Activated CD8-positive, alpha-beta memory T cell treated with anti-CD3 and anti-CD28 coated beads for 36 hours (primary cell): ENCODE measurements around the gene CAPN10. TPM values are rescaled to one million over a fixed set of nuclear protein-coding genes. Genes with fewer than 3 reads are reported as not detected.
"Not testable (repeated sequence)": the region's sequence is repeated elsewhere in the genome, so short reads cannot be mapped to it uniquely, and the experiment has no call there.

ENCODE experiments used
- CTCF ChIA-PET: fragments of 350-600 bp; sonication (Branson Sonifier 250); formaldehyde crosslinking; loops from one replicate; lab custom pipeline; 2021; ENCODE audit warnings: antibody characterized with exemption; lab: Charles Lee
- POLR2A ChIA-PET: fragments of 350-600 bp; sonication (Branson Sonifier 250); formaldehyde crosslinking; loops from one replicate; lab custom pipeline; 2021; ENCODE audit warnings: antibody characterized with exemption; lab: Charles Lee
- total RNA-seq, 2 experiments: library from RNA; stranded (reverse); gene quantifications; one replicate each; pipeline ENCODE4 v1.2.3, GENCODE V29; 2021

Gene CAPN10
- total RNA-seq, 2 experiments from 2014 or later = 39.8 to 41.2 TPM

DNA sequence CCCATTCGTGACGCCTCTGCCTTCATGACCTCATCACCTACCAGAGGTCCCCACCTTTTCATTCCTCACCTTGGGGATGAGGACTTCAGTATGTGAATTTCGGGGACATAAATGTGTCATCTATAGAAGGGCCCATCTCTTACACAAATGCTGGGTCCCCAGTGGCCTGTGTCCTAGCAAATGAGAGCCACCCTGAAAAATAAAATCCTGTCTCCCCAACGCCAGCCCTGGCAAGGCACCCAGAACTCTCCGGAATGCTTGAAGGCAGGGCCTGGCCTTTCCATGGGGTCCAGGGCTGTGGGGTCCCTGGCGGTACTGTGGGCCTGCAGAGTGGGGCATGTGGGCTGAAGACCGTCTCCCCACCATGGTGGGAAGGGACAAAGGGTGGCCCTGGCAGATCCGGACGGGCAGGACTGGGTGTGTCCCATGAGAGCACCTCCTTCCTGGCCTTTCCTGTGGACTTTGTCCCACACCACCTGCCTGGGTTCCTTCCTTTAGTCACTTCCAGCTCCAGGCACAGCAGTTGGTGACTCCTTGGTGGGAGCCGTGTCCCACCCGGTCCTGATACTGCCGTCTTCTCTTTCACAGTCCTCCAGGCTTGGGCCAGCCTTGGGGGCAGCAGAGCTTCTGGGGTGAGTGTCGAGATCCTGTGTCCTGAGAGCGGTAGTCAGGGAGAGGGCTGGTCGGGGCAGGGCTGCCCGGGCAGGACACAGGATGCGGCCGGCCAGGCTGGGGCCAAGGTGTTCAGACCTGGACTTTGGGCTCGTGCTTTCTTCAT is 18.6 kb downstream of the CAPN10 start:
- ChIA-PET CTCF (interaction anchor here (1.3 kb wide), 1 partner anchor 33 kb away, joined by 3 read pairs; no protein-coding TSS in a partner anchor), POLR2A (no interaction called here)

DNA sequence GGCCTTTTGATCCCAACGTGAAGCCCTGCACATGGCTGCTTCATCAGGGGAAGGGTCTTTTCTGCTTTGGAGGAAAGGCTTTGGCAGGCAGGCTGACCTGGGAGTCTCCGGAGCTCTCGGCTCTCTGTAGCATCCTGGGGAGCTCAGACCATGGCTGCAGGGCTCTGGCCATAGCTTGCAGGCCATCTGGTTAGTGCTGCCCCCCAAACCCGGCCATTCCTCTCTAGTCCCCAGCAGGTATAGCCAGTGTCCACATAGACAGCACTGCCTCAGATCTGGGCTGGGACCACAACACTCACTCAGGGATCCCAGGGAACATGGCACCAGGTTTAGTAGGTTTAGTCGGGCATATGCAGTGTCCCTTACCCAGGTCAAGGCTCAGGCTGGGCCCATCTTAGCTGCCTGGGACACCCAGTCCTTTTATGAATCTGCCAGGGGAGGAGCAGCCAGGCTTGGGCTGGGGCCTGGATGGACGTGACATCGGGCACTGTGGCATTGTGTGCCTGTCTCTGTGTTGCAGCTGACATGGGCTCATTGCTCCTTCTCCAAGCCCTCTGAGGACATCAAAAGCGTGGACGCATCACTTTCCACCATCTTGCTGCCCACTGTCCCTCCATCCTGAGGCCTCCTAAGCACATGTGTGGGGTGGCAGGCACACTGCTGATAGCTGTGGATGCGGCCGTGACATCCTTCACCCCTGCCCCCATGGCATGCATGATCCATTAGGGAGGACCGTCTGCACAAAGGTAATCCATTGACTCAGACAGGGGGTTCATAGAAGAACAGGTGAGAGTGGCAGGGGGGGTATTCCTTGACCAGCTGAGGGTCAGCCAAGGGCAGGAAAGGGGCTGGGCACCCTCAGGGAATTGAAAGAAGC is 19.6 kb downstream of the CAPN10 start:
- CTCF ChIA-PET = no interaction called here
- POLR2A ChIA-PET = no interaction called here

DNA sequence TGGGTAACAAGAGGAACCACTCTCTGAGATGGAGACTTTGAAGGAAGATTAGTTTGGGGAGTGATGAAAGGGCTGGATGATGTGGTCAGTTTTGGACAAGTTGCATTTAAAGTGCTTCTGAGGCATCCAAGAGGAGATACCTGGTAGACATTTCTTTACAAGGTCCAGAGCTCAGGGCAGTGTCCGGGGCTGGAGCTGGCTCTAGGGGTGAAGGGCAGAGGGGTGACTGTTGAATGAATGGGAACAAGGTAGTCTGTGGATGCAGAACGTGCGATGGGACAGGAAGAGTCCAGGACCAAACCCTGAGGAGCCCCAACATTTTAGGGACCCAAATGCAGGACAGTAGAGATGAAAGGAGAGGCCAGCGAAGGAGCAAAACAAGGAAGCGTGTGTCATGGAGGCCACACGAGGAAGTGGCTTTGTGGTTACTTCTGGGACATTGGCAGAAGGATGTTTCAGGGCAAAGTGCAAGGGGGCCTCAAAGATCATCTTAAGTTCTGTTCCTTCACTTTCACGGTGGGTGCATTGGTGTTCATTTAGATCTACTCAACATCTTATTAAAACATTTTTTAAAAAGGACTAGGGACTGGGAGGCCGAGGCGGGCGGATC is 25.2 kb downstream of the CAPN10 start:
- POLR2A ChIA-PET = interaction anchor here (1.6 kb wide), 1 partner anchor 10 kb away, joined by 7 read pairs; no protein-coding TSS in a partner anchor
- CTCF ChIA-PET = interaction anchor here (1.4 kb wide), 1 partner anchor 10 kb away, joined by 6 read pairs; no protein-coding TSS in a partner anchor

DNA sequence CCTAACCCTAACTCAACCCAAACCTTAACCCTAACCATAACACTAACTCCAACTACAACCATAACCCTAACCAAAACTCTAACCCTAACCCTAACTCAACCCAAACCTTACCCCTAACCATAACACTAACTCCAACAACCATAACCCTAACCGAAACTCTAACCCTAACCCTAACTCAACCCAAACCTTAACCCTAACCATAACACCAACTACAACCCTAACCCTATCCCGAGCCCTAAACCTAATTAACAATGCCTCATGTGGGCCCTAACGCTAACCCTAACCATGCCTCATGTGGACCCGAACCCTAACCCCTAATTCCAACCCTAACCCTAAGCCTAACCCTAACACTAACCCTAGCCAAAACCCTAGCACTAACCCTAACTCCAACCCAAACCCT is 27.2 kb downstream of the CAPN10 start:
- CTCF ChIA-PET = no interaction called here

DNA sequence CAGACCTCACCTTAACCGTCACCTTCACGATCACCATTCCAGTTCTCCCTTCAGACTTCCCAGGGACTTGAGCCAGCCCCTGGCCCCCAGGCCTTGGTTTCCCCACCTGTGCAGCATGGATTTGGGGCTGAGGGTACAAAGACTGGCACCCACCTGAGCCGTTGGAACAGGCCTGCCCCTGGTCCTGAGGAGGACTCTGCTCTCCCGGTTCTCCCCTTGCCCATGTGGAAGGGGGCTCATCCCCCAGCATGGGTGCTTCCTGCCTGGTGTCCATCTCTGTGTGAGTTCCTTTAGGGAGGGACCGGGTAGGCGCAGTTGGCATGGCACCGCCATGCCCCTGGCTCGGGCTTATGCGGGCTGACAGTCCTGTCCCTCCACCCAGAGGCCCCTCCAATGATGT is 27.9 kb downstream of the CAPN10 start:
- ChIA-PET CTCF (no interaction called here), POLR2A (no interaction called here)

More for the DNA sequence above, 27.2 kb downstream of the CAPN10 start:
- POLR2A ChIA-PET = no interaction called here

DNA sequence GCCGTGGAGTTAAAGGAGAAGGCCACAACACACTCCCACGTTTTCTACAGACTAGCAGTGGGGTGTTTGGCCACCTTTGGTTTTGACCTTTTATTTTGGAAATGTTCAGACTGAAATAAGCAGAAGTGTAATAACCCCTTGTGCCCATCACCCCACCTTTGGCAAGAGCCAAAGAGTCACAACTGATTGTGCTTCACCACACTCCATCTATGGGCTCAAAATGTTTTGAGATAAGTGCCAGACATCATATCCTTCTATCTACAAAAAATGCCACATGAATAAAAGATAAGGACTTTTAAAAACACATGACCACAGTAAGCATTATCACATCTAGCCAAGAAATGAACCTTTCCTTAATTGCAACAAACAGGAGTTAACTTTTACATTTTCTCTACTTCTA is 28.9 kb downstream of the CAPN10 start:
- CTCF ChIA-PET = no interaction called here
- POLR2A ChIA-PET = no interaction called here

DNA sequence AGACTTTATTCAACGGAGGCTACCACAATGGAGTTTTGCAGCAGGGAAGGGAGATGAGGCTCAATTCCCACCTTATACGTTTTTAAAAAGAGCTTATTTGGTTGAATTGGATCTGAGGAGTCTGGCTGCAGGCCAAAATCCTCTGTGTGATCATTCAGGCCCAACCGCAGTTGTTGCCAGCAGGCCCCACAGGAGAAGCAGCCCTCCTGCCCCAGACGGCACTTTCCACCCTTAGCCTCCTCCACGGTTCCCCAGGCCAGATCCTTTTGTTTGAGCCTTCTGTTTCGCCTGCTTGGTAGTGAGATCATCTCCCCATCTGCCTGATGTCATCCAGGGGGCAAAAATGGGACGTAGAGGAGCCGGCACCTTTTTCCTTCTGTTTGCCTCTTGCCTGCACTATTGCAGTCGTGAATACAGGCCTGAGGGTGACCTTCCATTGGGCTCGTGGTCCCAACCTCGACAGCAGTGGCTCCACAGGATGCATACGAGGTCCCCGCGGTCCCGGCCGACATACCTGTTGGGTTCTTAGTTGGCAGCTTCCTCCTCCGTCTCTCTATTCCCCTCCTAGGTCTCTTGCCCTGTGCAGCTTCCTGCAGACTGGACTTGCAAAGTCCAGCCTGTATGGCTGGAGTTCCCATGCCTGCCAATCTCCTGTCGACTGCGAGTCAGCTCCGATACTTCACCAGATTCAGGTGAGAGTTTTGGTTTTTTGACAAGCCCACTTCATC is 29.4 kb downstream of the CAPN10 start:
- ChIA-PET POLR2A (no interaction called here), CTCF (interaction anchor here (1.6 kb wide), 1 partner anchor 50 kb away, joined by 4 read pairs; no protein-coding TSS in a partner anchor)

DNA sequence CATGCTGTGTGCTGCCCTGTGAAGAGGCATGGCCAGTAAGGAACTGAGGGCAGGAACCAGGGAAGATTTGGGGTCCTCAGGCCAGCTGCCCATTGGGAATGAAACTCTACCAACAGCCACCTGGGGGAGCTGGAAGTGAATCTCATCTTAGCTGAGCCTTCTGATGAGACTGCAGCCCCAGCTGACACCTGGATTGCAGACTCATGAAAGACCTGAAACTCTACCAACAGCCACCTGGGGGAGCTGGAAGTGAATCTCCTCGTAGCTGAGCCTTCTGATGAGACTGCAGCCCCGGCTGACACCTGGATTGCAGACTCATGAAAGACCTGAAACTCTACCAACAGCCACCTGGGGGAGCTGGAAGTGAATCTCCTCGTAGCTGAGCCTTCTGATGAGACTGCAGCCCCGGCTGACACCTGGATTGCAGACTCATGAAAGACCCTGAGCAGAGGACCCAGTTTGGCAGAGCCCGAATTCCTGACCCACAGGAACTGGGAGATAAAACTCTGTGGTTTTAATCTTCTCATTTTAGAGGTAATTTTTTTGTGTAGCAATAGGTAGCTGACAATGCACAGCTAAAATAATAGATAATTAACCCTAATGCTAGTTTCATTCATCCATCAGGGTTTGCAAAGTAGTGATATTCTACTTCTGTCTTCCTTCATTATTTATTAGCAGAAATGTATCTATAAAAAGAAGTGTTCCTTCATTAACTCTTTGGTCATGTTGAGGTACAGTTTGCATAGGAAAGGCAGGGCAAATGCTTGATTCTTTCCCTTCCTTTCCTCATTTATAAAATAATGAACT is 30.5 kb downstream of the CAPN10 start:
- CTCF ChIA-PET = interaction anchor here (1.6 kb wide), 1 partner anchor 51 kb away, joined by 4 read pairs; no protein-coding TSS in a partner anchor
- POLR2A ChIA-PET = not testable (repeated sequence)

DNA sequence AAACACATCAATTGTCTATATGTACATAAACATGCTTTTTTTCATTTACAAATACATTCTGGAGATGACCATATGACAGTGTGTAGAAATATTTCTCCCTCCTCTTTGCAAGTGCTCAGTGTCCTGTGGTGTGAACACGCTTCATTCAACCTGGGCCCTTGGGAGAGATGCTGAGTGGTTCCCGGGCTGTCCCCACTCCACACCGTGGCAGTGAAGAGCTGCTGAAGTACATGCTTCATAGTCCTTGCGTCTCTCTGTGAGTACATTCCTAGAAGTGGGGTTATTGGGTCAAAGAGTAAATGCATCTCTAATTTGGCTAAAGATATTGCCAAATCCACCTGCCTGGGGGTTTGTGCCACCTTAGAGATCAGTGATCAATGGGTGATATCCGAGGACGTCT is 32.2 kb downstream of the CAPN10 start:
- CTCF ChIA-PET = interaction anchor here (1.0 kb wide), 1 partner anchor 105 kb away, joined by 3 read pairs; no protein-coding TSS in a partner anchor
- POLR2A ChIA-PET = no interaction called here

DNA sequence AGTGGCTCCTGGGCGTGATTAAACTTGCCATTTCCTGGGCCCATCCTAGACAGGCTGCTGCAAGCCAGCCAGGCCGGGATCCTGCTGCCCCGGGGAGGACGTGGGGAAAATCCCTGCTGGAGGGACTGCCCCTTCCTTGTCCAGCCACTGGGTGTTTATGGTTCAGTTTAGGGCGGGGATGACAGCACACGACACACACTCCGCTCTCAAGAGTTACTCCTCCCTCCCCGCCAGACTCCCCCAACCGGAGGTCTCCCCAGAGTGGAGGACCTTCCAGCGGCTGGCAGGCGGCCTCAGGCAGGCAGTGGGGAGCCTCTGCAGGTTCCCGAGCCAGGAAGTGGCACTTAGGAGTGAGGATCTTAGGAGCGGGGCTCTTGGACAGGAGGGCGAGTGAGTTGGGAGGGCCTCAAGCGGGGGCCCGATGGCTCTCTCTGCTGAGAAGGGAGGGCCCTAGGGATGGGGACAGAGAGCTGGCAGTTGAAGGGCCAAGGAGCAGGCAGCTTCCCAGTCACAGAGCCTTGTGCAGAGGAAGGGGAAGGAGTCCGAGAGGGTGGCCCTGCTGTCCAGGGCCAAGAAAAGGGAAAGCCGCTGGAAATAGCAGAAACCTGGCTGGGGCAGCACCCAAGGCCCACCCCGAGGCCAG is 33.1 kb downstream of the CAPN10 start:
- ChIA-PET POLR2A (interaction anchor here (3.1 kb wide), 1 partner anchor 33 kb away, joined by 17 read pairs; the partner anchor contains the start of gene CAPN10), CTCF (interaction anchor here (1.0 kb wide), 1 partner anchor 106 kb away, joined by 3 read pairs; no protein-coding TSS in a partner anchor)

DNA sequence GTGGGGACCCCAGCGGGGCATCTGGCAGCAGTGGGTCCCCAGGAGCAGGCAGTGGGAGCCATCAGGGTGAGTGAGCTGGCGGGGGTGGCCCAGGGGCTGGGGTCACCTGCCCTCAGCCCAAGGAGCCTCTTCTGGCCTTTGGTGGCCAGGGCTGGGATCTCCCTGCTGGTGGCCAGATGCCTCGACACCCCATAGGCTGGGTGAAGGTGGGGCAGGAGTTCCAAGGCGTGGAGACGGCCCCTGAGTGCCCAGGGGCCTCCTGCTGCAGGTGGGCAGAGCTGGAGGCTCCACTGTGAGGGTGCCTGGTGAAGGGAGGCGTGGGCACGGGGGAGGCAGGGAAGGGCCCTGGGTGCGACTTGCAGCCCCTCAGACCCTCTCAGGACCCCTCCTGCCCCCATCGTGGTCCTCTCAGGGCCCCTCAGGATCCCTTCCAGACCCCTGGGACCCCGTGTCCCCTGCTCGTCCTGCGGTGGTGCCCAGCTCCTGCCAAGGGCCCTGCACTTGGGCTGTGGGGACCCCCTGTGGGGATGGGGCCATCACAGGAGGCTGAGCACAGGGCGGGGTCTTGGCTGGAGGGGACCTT is 33.7 kb downstream of the CAPN10 start:
- CTCF ChIA-PET = interaction anchor here (1.1 to 1.4 kb wide), 3 partner anchors 26 to 106 kb away, joined by 3 to 6 read pairs (median 4); partner anchors contain the start of gene CAPN10
- POLR2A ChIA-PET = interaction anchor here (2.7 to 3.1 kb wide), 2 partner anchors 34 to 55 kb away, joined by 17 to 19 read pairs; partner anchors contain the start of gene CAPN10

DNA sequence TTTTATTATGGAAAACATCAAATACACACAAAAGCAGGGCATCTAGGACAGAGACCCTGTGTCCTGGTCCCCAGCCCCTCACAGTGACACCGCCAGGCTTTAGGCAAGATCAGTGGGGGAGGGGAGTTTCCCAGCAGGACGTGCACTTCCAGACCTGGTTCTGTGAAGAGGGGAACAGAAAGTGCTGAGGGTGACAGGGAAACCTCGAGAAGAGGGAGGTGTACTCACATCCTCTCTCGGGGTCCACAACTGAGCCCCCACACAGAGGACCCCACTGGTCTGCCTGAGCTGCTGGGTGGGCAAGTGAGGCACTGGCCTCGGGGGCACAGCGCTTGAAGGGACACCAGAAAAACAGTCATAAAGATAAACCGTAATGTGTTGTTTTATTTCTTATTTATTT is 34.3 kb downstream of the CAPN10 start:
- ChIA-PET POLR2A (interaction anchor here (2.7 to 3.1 kb wide), 2 partner anchors 34 to 55 kb away, joined by 17 to 19 read pairs; partner anchors contain the start of gene CAPN10), CTCF (interaction anchor here (1.1 to 2.4 kb wide), 5 partner anchors 27 to 107 kb away, joined by 3 to 20 read pairs (median 4); partner anchors contain the start of gene CAPN10)

DNA sequence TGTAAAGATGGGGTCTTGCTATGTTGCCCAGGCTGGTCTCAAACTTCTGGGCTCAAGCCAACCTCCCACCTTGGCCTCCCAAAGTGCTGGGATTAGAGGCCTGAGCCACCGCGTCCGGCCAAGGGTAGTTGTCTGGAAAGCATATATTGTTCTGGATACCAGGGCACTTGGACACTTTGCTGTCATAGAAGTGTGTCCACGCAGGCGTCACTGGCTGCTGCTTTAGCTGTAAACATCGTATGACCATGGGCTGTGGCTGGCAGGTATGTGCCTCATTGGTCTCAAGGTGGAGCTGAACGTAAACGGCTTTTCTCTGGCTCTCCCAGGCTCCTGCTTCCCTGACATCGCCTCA is 35.5 kb downstream of the CAPN10 start:
- CTCF ChIA-PET = interaction anchor here (0.7 to 2.4 kb wide), 7 partner anchors 10 to 108 kb away, joined by 3 to 20 read pairs (median 4); partner anchors contain the start of genes CAPN10 and DUSP28

DNA sequence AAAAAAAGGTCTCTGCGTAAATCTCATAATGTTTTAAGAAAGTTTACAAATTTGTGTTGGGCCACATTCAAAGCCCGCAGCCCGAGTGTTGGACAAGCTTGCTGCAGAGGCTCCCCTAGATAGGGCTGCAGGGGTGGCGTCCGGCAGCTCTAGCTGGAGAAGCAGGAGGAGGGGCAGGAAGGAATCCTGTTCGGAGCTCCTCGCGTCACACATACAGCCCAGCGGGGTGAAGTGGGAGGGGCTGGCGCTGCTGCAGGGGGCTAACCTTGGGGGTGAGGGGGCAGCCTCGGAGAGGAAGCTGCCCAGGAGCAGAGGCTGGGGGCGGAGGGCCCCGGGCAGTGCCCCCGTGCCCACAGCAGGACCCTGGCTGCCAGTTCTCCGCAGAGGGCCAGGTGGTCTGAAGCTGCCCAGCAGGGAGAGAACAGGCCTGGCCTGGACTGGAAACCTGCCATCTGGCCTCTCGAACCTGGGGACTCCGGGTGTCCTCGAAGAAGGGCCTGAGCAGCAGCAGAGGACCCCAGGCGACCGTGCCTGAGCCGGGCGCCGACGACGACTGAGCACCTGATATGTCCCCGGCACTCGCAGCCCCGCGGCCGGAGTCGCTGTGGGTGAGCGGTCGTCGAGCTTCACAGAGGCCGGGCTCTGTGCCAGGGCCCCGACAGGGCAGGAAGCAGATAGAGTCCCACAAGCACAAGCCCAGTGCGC is 36.1 kb downstream of the CAPN10 start:
- ChIA-PET CTCF (interaction anchor here (1.1 to 2.4 kb wide), 4 partner anchors 11 to 109 kb away, joined by 3 to 20 read pairs (median 5); partner anchors contain the start of gene DUSP28), POLR2A (interaction anchor here (2.7 to 3.1 kb wide), 2 partner anchors 36 to 57 kb away, joined by 17 to 19 read pairs; partner anchors contain the start of gene CAPN10)

More for the DNA sequence above, 35.5 kb downstream of the CAPN10 start:
- POLR2A ChIA-PET = interaction anchor here (1.2 to 3.1 kb wide), 3 partner anchors 9 to 57 kb away, joined by 7 to 19 read pairs (median 17); partner anchors contain the start of gene CAPN10

DNA sequence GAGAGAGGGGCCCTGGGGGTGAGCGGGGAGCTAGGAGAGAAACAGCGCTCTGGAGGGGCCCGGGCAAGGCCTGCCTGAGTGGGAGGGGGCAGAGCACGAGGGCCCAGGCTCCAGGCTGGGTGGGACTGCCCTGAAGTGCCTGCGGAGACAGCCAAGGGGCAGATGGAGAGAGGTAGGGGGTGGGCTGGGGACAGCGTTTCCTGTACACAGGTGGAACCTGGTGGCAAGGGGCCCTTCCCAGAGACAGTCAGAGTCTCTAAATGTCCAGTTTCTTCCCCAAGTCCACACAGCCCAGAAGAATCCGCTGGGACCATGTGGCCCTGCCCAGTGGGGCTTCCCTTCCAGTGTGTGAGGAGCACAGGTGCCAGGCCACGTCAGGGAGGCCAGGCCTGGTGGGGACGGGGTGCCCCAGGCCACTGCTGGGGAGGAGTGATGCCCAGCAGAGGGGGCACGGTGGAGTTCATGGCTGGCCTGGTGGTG is 37.0 kb downstream of the CAPN10 start:
- ChIA-PET POLR2A (no interaction called here), CTCF (no interaction called here)
